Omental fat pad (tissue), 4 donors: Measurements from ENCODE around the gene ISCA2. TPM values are rescaled to one million over a fixed set of nuclear protein-coding genes. Genes with fewer than 3 reads are reported as not detected.

ENCODE experiments used
- ATAC-seq: fragments of 150-250 bp; one replicate; pipeline ENCODE4 v1.9.1; 2016; ENCODE audit warnings: mild to moderate bottlenecking, moderate library complexity; ENCODE audit not compliant: low FRiP score
- DNase-seq: peaks from one replicate; pipeline ENCODE4 v3.0.0-alpha.2; 2019; ENCODE audit warnings: low spot score
- CTCF ChIP-seq, 3 donors: fragments of 450-650 bp; IDR thresholded peaks; one replicate each; pipeline ENCODE4 v1.5.1; 2016 to 2017; ENCODE audit warnings: antibody characterized with exemption in 3 of 3, mild to moderate bottlenecking in 3 of 3, moderate library complexity in 2 of 3
- total RNA-seq, 4 donors: library from RNA; depleted of rRNA; stranded (reverse); fragments of >200 nt; gene quantifications; one replicate each; pipeline ENCODE4 v1.1.0, GENCODE V29; 2016

ISCA2 gene
- total RNA-seq, 4 donors from 2014 or later = 7.0 to 11.2 (median 9.2) TPM

DNA sequence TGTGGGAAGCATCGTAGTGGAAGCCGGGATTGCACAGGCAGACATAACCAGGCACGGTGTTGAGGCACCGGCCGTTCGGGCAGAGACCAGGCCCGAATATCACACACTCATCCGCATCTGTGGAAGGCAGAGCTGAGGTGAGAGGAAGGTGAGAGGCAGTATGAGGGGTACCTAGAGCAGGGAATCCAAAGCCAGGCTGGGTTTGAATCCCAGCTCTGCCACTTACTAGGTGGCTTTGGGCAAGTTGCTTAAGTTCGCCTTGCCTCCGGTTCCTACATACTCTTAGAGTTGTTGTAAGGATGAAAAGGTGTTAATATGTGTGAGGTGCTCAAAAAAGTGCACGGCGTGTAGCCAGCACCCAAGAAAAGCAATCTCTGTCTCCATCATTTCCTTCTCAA, 10.4 kb downstream of the ISCA2 start:
- ATAC-seq (no peak), DNase-seq (no peak)
- no peak for TF ChIP-seq CTCF (IDR thresholded peaks at IDR 0.05)

DNA sequence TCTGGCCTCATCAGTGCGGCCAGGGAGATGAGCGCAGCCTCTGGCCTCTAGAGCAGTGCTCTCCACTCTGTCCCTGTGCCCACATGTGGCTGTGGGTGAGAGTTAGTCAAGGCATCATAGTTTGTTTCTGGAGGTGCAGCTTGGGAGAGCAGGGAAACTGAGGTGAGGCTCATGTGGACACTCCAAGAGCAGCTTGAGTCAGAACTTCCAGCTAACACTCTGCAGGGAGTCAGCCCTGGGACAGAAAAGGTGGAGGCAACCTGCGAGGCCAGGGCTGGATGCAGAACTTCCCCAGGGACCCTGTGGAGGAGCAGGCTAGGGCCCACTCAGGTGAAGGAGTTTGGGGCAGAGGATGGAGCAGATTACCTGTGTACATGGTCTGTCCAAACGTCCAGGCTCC, 10.8 kb downstream of the ISCA2 start:
- ATAC-seq (no peak), DNase-seq (no peak)
- TF ChIP-seq CTCF (IDR thresholded peaks at IDR 0.05) = no peak

DNA sequence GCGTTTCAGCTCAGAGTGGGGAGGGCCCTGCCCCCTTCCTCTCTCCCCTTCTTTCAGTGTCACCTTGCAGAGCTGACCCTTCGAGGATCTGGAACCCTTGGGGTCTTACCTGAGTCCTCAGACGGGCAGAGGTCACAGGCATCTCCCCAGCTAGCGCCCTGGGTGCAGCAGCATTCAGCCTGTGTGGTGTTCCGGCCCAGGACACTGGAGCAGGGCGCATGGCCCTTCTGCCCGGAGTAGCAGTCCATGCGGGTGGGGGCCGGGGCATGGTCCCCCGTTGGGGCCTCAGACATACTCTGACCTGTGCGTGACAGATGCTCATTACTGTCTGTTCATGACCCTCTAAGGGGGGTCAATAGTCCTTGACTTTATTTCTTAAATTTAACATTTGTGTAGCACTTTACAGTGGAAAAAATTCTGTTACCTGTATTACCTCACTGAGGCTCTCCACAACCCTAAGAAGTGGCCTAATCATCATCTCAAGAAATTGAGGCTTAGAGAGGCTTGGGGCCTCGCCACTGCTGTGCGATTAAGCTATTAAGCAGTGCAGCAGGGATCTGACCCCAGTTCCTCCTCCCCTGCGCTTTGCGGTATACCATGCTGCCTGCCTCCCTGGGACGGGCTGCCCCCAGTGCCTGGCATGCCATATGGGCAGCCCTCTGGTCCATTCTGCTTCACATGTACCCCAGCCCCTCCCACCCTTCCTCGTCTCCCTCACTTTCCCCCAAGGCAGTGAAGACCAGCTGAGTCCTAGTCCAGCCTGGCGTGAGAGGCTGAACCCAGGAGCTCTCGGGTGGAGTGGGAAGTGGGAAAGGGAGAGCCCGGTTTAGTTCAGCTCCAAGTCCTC, 11.5 kb downstream of the ISCA2 start:
- DNase-seq (no peak), ATAC-seq (no peak)
- TF ChIP-seq CTCF (IDR thresholded peaks at IDR 0.05) = no peak

DNA sequence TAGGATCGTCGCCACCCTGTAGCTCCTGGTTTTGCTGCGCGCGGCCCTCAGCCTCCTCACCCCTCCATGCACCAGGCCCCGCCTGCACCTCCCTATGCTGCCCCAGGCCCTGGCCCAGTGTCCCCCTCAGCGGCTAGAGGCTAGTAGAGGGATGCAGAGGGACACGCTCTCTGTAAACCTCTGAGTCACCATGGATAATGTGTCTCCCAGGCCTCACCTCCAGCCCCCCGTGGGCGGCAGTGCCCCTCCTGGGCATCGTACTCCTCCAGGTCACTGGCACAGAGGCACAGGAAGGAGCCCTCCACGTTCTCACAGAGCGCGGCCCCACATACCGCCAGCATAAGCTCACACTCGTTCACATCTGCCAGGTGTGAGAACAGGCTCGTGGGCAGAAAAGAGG, 12.3 kb downstream of the ISCA2 start:
- ATAC-seq (no peak), DNase-seq (no peak)
- TF ChIP-seq CTCF (IDR thresholded peaks at IDR 0.05) = no peak

DNA sequence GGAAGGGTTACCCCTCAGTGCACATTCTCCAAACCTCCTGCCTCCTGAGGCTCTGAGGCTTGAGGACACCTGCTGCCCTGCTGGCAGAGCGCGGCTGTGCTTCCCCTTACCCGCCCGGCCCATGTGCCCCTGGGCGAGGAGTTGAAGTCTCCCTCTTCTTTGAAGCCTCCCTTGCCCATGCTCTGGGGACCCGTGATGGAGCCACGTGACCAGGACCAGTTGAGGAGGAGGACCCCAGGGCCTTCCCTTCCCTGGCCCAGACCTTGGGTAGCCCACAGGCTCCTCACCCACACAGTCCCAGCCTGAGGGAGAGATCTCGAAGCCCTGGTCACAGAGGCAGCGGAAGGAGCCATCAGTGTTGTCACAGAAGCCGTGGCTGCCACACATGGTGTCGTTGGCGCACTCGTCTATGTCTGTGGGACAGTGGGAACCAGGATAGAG, 12.9 kb downstream of the ISCA2 start:
- DNase-seq (no peak), ATAC-seq (no peak)
- TF ChIP-seq CTCF (IDR thresholded peaks at IDR 0.05) = no peak

DNA sequence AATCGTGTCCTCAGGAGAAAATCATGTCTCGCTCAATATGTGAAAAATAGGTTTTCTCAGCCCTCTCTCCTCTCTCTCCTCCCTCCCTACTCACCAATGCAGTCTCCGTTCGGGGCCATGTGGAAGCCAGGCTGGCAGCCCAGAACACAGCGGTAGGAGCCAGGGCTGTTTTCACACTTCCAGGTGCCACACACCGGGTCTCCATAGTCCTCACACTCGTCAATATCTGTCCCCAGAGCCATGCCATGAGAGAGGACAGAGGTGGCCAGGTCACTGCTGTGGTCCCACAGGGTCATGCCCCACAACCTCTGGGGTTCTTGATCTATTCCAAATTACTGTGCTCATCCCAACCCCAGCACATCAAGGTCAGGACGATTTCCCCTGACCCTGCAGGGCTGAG, 13.5 kb downstream of the ISCA2 start:
- no peak for ATAC-seq
- no peak for DNase-seq
- no peak for TF ChIP-seq CTCF (IDR thresholded peaks at IDR 0.05)

DNA sequence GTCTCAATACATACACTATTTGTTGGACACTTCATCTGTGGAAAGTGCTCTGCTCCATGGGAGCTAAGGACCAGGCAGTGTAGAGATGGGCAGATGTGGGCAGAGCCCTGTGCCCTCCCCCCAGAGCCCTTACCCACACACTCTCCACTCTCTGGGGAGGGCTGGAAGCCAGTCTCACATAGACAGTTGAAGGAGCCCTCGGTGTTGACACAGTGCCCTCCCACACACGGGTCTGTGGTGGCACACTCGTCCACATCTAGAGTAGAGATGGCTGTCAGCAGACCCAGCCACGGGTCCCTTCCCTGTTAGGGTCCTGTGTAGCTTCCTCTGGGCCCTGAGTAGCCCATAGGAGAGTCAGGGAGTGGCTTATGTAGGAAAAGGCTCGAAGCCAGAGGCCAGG, 14.3 kb downstream of the ISCA2 start:
- DNase-seq (no peak), ATAC-seq (no peak)
- TF ChIP-seq CTCF (IDR thresholded peaks at IDR 0.05) = no peak
